OCI-LY1 (cell line): ENCODE results near the gene SLC12A3.

Source experiments
- CTCF ChIP-seq: fragments of 200-600 bp; sonication (generic), shearing (Covaris generic); IDR thresholded peaks from 2 replicates; pipeline ENCODE4 v1.5.1; 2017; ENCODE audit warnings: mild to moderate bottlenecking, antibody characterized with exemption, low read length, moderate library complexity, mixed read lengths
- EZH2 ChIP-seq: fragments of 200-600 bp; sonication (generic), shearing (Covaris generic); IDR thresholded peaks from 2 replicates; pipeline ENCODE4 v1.8.0; 2017; ENCODE audit warnings: borderline replicate concordance, mixed run types, mild to moderate bottlenecking, antibody characterized with exemption, low read length, moderate library complexity, mixed read lengths

GRCh38 chr16:56941092-56941491, 76.1 kb downstream of the SLC12A3 start:
- no peak for TF ChIP-seq CTCF
- TF ChIP-seq EZH2, result no peak
